ENCODE measurements around the gene CASP7.
"Not testable (repeated sequence)": the region's sequence is repeated elsewhere in the genome, so short reads cannot be mapped to it uniquely, and the experiment has no call there.

CASP7 gene

DNA sequence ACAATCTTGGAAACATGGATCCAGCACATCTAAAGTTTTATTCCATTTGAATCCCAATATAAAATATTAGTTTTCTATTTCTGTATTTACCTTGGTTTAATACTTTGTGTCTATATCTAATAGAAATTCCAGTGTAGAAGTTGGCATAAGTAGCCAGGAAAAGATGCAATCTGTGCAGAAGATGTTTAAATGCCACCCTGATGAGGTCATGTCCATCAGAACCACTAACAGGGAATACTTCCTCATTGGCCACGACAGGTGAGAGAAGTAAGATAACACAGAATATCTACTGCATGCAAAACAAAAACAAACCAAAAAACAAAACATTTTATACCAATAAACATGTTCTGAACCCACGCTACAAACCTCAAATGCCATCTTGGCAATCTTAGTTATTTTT lies 87.5 kb downstream of the CASP7 start:
- H3K4me1 ChIP-seq = no peaks in the 10 kb centered on the region
- intact Hi-C loops (cut with DNase I; ENCODE audit: low total_unique reads) = no loop called here
- no peak overlapping the region for H3K4me3 ChIP-seq
- no peak overlapping the region for H3K27ac ChIP-seq
- no peak for DNase-seq
- H3K36me3 ChIP-seq = no peaks in the 10 kb centered on the region
- TF ChIP-seq, protein P1, sequence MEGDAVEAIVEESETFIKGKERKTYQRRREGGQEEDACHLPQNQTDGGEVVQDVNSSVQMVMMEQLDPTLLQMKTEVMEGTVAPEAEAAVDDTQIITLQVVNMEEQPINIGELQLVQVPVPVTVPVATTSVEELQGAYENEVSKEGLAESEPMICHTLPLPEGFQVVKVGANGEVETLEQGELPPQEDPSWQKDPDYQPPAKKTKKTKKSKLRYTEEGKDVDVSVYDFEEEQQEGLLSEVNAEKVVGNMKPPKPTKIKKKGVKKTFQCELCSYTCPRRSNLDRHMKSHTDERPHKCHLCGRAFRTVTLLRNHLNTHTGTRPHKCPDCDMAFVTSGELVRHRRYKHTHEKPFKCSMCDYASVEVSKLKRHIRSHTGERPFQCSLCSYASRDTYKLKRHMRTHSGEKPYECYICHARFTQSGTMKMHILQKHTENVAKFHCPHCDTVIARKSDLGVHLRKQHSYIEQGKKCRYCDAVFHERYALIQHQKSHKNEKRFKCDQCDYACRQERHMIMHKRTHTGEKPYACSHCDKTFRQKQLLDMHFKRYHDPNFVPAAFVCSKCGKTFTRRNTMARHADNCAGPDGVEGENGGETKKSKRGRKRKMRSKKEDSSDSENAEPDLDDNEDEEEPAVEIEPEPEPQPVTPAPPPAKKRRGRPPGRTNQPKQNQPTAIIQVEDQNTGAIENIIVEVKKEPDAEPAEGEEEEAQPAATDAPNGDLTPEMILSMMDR (IDR thresholded peaks at IDR 0.05) = no peak
- peaks cover 0 to 14% of the 10 kb centered on the region in 2 donors for H3K27me3 ChIP-seq
- no peaks in the 10 kb centered on the region for H3K9me3 ChIP-seq

DNA sequence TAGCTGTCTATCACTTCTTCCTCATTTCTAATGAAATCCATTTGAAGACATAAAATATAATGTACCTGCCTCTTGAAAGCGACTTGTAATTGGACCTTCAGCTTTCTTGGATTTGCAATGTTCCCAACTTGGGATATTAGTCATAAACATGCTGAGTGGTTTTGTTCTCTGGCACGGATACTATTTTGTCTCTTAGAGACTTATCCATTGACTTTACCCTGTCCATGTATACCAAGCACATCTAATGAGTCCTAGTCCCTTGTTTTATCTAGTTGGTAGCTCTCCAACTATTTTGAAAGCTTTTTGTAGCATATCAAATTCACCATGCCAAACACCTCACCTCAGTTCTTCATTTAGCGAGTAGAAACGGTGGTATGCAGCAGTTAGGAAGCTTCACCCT lies 90.6 kb downstream of the CASP7 start:
- Histone ChIP-seq H3K27me3 (peaks cover 0 to 18% of the 10 kb centered on the region in 2 donors), H3K4me1 (no peaks in the 10 kb centered on the region), H3K4me3 (no peak overlapping the region), H3K9me3 (no peaks in the 10 kb centered on the region), H3K27ac (no peak overlapping the region), H3K36me3 (peaks cover 0 to 5% (median 0%) of the 10 kb centered on the region in 3 donors)
- DNase-seq = no peak
- TF ChIP-seq, protein P1 (IDR thresholded peaks at IDR 0.05) = no peak
- intact Hi-C loops (cut with DNase I; ENCODE audit: low total_unique reads) = no loop called here

DNA sequence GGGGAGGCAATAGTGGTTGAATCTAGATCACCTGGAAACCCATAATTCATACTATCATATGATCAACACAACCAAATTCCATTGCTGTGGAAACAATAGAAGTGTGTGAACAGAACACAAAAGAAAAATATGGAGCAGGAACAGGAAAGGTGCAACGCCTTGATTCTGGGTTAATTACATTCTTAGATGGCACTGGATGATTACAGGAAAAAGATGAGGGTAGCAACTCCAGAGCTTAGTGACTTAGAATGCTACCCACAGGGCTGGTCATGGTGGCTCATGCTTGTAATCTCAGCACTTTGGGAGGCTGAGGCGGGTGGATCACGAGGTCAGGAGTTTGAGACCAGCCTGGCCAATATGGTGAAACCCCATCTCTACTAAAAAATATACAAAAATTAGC lies 91.4 kb downstream of the CASP7 start:
- H3K4me3 ChIP-seq; DNase-seq; H3K27ac ChIP-seq; H3K9me3 ChIP-seq; intact Hi-C loops (cut with DNase I; ENCODE audit: low total_unique reads); H3K4me1 ChIP-seq; H3K36me3 ChIP-seq: not testable (repeated sequence)
- H3K27me3 ChIP-seq = peaks cover 0 to 18% of the 10 kb centered on the region in 2 donors

DNA sequence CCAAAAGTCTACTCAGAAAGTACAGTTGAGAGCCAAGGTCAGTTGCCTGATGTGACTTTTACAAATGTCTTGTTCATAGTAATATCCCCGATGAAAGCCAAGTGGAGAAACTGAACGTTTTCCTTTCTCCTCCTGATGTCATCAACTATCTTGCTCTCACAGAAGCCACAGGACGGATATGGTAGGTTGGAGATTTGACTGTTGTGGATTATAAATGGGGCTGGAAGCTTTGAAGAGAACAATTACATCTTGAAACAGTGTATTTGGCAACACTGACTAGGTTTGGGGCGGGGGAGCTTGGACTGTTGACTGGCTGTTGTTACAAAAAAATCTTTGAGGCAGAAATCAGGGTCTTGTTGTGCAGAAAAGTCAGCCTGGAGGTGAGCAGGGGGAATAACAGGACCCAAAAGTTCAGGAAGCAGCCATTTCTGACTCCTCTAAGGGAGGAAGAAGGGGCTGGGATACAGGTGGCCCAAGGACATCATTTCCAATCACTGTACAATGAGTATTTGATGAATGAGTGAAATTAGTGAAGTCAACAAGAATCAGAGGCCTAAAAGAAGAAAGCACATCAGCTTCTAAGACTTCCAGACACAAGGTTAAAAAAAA lies 96.1 kb downstream of the CASP7 start:
- no peak for DNase-seq
- H3K27ac ChIP-seq = no peak overlapping the region
- TF ChIP-seq, protein P1 (IDR thresholded peaks at IDR 0.05) = no peak
- H3K9me3 ChIP-seq = no peaks in the 10 kb centered on the region
- intact Hi-C loops (cut with DNase I; ENCODE audit: low total_unique reads) = no loop called here
- H3K27me3 ChIP-seq = peaks cover 0 to 4% of the 10 kb centered on the region in 2 donors
- H3K4me3 ChIP-seq = no peak overlapping the region
- H3K4me1 ChIP-seq = no peaks in the 10 kb centered on the region
- peaks cover 0 to 5% (median 0%) of the 10 kb centered on the region in 3 donors for H3K36me3 ChIP-seq

DNA sequence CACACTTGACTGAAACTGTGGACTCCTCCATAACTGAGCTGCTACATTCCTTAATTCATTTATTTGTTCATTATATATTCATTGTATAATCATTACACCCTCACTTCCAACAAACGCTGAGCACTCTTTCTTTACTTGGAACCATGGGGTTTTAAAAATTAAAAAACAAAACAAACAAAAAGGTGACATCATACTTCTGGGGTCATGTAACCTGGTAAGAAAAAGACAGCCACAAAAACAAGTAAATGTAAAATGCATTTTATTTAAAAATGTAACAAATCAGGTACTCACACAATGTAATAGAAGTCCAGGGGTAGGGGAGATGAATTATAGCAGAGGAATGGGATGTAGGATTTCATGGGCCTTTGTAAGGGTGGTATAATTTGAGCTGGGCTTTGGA lies 96.8 kb downstream of the CASP7 start:
- Histone ChIP-seq H3K36me3 (peaks cover 0 to 5% (median 0%) of the 10 kb centered on the region in 3 donors), H3K27me3 (peaks cover 0 to 4% of the 10 kb centered on the region in 2 donors), H3K4me1 (no peaks in the 10 kb centered on the region), H3K4me3 (no peak overlapping the region), H3K9me3 (no peaks in the 10 kb centered on the region), H3K27ac (no peak overlapping the region)
- intact Hi-C loops (cut with DNase I; ENCODE audit: low total_unique reads) = no loop called here
- no peak for DNase-seq
- TF ChIP-seq, protein P1 (IDR thresholded peaks at IDR 0.05) = no peak
